Measurements from ENCODE around the gene CD300LG.

The CD300LG gene

GRCh38 chr17:43873815-43874214, 26.8 kb downstream of the CD300LG start:
- Histone ChIP-seq H3K4me3 (no peak overlapping the region), H3K27ac (no peak overlapping the region)
- DNase-seq (ENCODE audit: low spot score): no peak
- TF ChIP-seq CTCF (IDR thresholded peaks at IDR 0.05): no peak

GRCh38 chr17:43874293-43874692, 27.3 kb downstream of the CD300LG start:
- DNase-seq (ENCODE audit: low spot score): no peak
- no peak for TF ChIP-seq CTCF (IDR thresholded peaks at IDR 0.05)
- no peak overlapping the region for H3K27ac ChIP-seq

GRCh38 chr17:43875476-43876147, 28.6 kb downstream of the CD300LG start:
- Histone ChIP-seq H3K4me3 (no peak overlapping the region), H3K27ac (no peak overlapping the region)
- no peak for DNase-seq (ENCODE audit: low spot score)
- TF ChIP-seq CTCF (IDR thresholded peaks at IDR 0.05): no peak

More at GRCh38 chr17:43874293-43874692, 27.3 kb downstream of the CD300LG start:
- H3K4me3 ChIP-seq: no peak overlapping the region

- Histone ChIP-seq H3K27ac (no peak overlapping the region), H3K4me3 (no peak overlapping the region)
- DNase-seq (ENCODE audit: low spot score): peak; percentile 43
- no peak for TF ChIP-seq CTCF (IDR thresholded peaks at IDR 0.05)
Observed at GRCh38 chr17:43877031-43877430, 30.1 kb downstream of the CD300LG start.

GRCh38 chr17:43877451-43878155, 30.6 kb downstream of the CD300LG start:
- peak; percentile 68 for DNase-seq (ENCODE audit: low spot score)
- no peak overlapping the region for H3K4me3 ChIP-seq
- no peak for TF ChIP-seq CTCF (IDR thresholded peaks at IDR 0.05)
- H3K27ac ChIP-seq: no peak overlapping the region

- Histone ChIP-seq H3K27ac (no peak overlapping the region), H3K4me3 (no peak overlapping the region)
- peak; percentile 92 for TF ChIP-seq CTCF (IDR thresholded peaks at IDR 0.05)
- peak; percentile 72 for DNase-seq (ENCODE audit: low spot score)
Observed at GRCh38 chr17:43878260-43879175, 31.5 kb downstream of the CD300LG start.

All from coronary artery (tissue), 2 donors.